Subcutaneous preadipocyte (primary cell): Measurements from ENCODE around the gene SLC30A4. TPM values are rescaled to one million over a fixed set of nuclear protein-coding genes. Genes with fewer than 3 reads are reported as not detected.

Experiments used
- small RNA-seq: library from RNA; depleted of rRNA; stranded (forward); fragments of <200 nt; gene quantifications from one replicate; pipeline ENCODE3, GENCODE V24; 2012
- total RNA-seq: library from RNA; depleted of rRNA; stranded (reverse); fragments of >200 nt; gene quantifications from 2 replicates; pipeline ENCODE4 v1.2.3, GENCODE V29; 2012

SLC30A4 gene
- total RNA-seq = 5.9 TPM in 2 replicates

GRCh38 chr15:45522328-45523165, at the start of gene SLC30A4:
TSS of gene SLC30A4 (minus strand) at chr15:45522755. CDS start at chr15:45522354, 401 bp downstream.

Small RNAs within 50 kb of the gene (small RNA-seq; reads per million reads assigned to genes)
- gene DPPA5P2 (not detected), gene SNORA41B (not detected)

Other genes with a start within 250 kb of the SLC30A4 start
- gene GATM, start 144.2 kb downstream of the SLC30A4 start, total RNA-seq = 0.73 and 0.98 TPM in 2 replicates
- gene BLOC1S6, start 64.6 kb upstream of the SLC30A4 start, total RNA-seq = 56.9 and 61.0 TPM in 2 replicates
- gene SQOR, start 112.3 kb upstream of the SLC30A4 start, total RNA-seq = 191 and 376 TPM in 2 replicates